ENCODE measurements around the gene FAM124A. TPM values are rescaled to one million over a fixed set of nuclear protein-coding genes. Genes with fewer than 3 reads are reported as not detected.

FAM124A gene
- total RNA-seq, 2 donors from 2014 or later, result 49.7 to 56.6 TPM

DNA sequence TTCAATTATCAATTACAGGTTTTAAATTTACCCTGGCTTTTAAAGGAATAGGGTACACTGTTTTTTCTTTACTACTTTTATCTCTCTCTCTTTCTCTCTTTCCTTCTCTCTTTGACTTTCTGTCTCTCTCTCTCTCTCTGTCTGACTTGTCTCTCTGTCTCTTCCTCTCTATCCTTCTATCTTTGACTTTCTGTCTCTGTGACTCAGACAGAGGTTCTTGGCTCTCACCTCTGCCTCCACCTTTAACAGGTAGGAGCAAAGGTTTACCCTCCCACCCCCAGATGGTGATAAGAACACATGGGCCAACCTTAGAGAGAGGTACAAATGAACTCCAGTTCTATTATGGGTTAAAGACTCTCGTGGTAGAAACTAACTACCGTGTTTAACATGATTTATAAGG, 20.3 kb upstream of the FAM124A start:
- Histone ChIP-seq H3K9me3 (ENCODE audit: control insufficient read depth, low read length) (peaks cover 11% of the 10 kb centered on the region), H3K27me3 (ENCODE audit: control insufficient read depth, insufficient read depth, low read length, poor library complexity, severe bottlenecking) (no peaks in the 10 kb centered on the region), H3K27ac (ENCODE audit: low read depth, low read length) (no peak overlapping the region), H3K4me1 (ENCODE audit: control insufficient read depth, insufficient read depth, low read length) (no peaks in the 10 kb centered on the region), H3K36me3 (ENCODE audit: control insufficient read depth, insufficient read depth, low read length) (no peaks in the 10 kb centered on the region), H3K4me3 (ENCODE audit: low read length) (no peak overlapping the region), H3K9ac (ENCODE audit: extremely low read depth, low read length, poor library complexity, severe bottlenecking) (no peak overlapping the region)
- H3K9me3 Mint-ChIP-seq, result peaks cover 14% of the 10 kb centered on the region
- no peak for DNase-seq
- TF ChIP-seq, protein P1, sequence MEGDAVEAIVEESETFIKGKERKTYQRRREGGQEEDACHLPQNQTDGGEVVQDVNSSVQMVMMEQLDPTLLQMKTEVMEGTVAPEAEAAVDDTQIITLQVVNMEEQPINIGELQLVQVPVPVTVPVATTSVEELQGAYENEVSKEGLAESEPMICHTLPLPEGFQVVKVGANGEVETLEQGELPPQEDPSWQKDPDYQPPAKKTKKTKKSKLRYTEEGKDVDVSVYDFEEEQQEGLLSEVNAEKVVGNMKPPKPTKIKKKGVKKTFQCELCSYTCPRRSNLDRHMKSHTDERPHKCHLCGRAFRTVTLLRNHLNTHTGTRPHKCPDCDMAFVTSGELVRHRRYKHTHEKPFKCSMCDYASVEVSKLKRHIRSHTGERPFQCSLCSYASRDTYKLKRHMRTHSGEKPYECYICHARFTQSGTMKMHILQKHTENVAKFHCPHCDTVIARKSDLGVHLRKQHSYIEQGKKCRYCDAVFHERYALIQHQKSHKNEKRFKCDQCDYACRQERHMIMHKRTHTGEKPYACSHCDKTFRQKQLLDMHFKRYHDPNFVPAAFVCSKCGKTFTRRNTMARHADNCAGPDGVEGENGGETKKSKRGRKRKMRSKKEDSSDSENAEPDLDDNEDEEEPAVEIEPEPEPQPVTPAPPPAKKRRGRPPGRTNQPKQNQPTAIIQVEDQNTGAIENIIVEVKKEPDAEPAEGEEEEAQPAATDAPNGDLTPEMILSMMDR (conservative IDR thresholded peaks at IDR 0.05), result no peak
- peaks cover 18% of the 10 kb centered on the region for H3K4me1 Mint-ChIP-seq
- no peak overlapping the region for H3K27ac Mint-ChIP-seq
- H3K27me3 Mint-ChIP-seq (ENCODE audit: insufficient read depth), result peaks cover 23% of the 10 kb centered on the region
- no peaks in the 10 kb centered on the region for H3K36me3 Mint-ChIP-seq (ENCODE audit: low read depth)
- H3K4me3 Mint-ChIP-seq, result no peak overlapping the region
- WGBS, 2 experiments (ENCODE audit: insufficient coverage in 1 of 2, insufficient read length in 1 of 2), result 94% methylated on average over 2 of the region's 2 CpGs; no CpG with 5 or more reads in 1 of the 2 experiments

DNA sequence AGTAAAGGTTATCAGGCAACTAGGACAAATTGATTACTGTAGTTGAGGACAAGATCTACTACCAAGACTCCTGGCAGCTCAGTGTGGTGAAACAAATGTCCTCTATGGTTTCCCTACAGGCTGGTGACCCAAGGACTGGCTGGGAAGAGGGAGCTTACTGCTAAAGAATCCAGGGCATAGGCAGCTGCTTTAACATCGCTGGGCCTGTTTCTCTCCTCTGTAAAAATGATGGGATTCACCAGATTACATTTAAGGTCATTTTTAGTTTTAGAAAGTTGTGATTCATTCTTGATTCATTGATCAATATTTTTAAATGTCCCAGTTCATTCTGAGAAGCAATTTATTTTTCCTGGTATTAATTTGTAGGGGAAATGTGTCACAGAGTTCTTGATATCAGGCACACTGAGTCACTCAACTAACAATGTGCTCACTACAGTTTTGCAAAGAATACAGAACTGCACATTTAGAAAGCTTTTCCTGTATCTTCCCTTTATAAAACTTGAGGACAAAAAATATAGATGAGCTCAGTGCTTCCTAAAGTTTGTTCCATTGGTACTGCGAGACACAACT, 19.6 kb upstream of the FAM124A start:
- H3K27ac Mint-ChIP-seq, result no peak overlapping the region
- 100% methylated on average over 2 of the region's 2 CpGs; no CpG with 5 or more reads in 1 of the 2 experiments for WGBS, 2 experiments (ENCODE audit: insufficient coverage in 1 of 2, insufficient read length in 1 of 2)
- no peaks in the 10 kb centered on the region for H3K4me1 ChIP-seq (ENCODE audit: control insufficient read depth, insufficient read depth, low read length)

DNA sequence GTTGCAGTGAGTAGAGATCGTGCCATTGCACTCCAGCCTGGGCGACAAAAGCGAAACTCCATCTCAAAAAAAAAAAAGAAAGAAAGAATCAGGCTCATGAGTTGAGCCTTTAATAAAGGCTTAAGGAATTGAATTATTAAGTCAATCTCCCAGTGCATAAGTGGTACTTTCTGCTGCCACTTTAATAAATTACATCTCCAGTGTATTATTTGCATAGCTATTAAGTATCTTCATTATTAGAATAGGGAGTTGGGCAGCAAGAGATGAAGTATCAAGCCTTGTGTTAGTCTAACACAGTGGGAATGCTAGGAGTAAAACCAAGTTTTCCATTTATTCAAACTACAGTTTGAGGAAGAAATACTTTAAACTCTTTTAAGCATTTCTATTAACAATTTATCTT, 15.6 kb upstream of the FAM124A start:
- Histone ChIP-seq H3K36me3 (ENCODE audit: control insufficient read depth, insufficient read depth, low read length) (no peaks in the 10 kb centered on the region), H3K4me1 (ENCODE audit: control insufficient read depth, insufficient read depth, low read length) (no peaks in the 10 kb centered on the region), H3K27me3 (ENCODE audit: control insufficient read depth, insufficient read depth, low read length, poor library complexity, severe bottlenecking) (no peaks in the 10 kb centered on the region), H3K9me3 (ENCODE audit: control insufficient read depth, low read length) (no peaks in the 10 kb centered on the region), H3K27ac (ENCODE audit: low read depth, low read length) (no peak overlapping the region), H3K9ac (ENCODE audit: extremely low read depth, low read length, poor library complexity, severe bottlenecking) (no peak overlapping the region), H3K4me3 (ENCODE audit: low read length) (no peak overlapping the region)
- H3K36me3 Mint-ChIP-seq (ENCODE audit: low read depth), result no peaks in the 10 kb centered on the region
- WGBS, 2 experiments (ENCODE audit: insufficient coverage in 1 of 2, insufficient read length in 1 of 2), result 68 to 93% methylated on average over 3 of the region's 3 CpGs
- peaks cover 25% of the 10 kb centered on the region for H3K27me3 Mint-ChIP-seq (ENCODE audit: insufficient read depth)
- H3K4me3 Mint-ChIP-seq, result no peak overlapping the region
- H3K27ac Mint-ChIP-seq, result no peak overlapping the region
- no peaks in the 10 kb centered on the region for H3K9me3 Mint-ChIP-seq
- peaks cover 22% of the 10 kb centered on the region for H3K4me1 Mint-ChIP-seq
- TF ChIP-seq, protein P1 (conservative IDR thresholded peaks at IDR 0.05), result no peak
- no peak for DNase-seq

More for the DNA sequence above, 19.6 kb upstream of the FAM124A start:
- Histone ChIP-seq H3K4me3 (ENCODE audit: low read length) (no peak overlapping the region), H3K9me3 (ENCODE audit: control insufficient read depth, low read length) (peaks cover 11% of the 10 kb centered on the region), H3K36me3 (ENCODE audit: control insufficient read depth, insufficient read depth, low read length) (no peaks in the 10 kb centered on the region), H3K9ac (ENCODE audit: extremely low read depth, low read length, poor library complexity, severe bottlenecking) (no peak overlapping the region), H3K27ac (ENCODE audit: low read depth, low read length) (no peak overlapping the region), H3K27me3 (ENCODE audit: control insufficient read depth, insufficient read depth, low read length, poor library complexity, severe bottlenecking) (no peaks in the 10 kb centered on the region)
- no peak for DNase-seq
- Mint-ChIP-seq H3K36me3 (ENCODE audit: low read depth) (no peaks in the 10 kb centered on the region), H3K4me3 (no peak overlapping the region), H3K4me1 (peaks cover 18% of the 10 kb centered on the region), H3K27me3 (ENCODE audit: insufficient read depth) (peaks cover 23% of the 10 kb centered on the region), H3K9me3 (peaks cover 14% of the 10 kb centered on the region)
- TF ChIP-seq, protein P1 (conservative IDR thresholded peaks at IDR 0.05), result no peak

Measured in endodermal cell (in vitro differentiated cells).